HFF-Myc (cell line): ENCODE measurements around the gene STMN1.

ENCODE experiments used
- DNase-seq: peaks from one replicate; pipeline ENCODE4 v3.0.0-alpha.2; 2011; ENCODE audit warnings: low read depth; ENCODE audit errors: extremely low read depth
- H3K4me3 ChIP-seq: replicated peaks from 2 replicates; pipeline ENCODE4 v1.5.1; 2011; ENCODE audit warnings: low read depth, mild to moderate bottlenecking, control low read depth, low read length
- TF ChIP-seq, protein P1 (sequence below): IDR thresholded peaks from 2 replicates; pipeline ENCODE4 v1.5.1; 2012; ENCODE audit warnings: mild to moderate bottlenecking, low read depth, low read length, control low read depth; ENCODE audit errors: missing control alignments

The STMN1 gene

GRCh38 chr1:25893116-25893515, 13.1 kb downstream of the STMN1 start:
- TF ChIP-seq, protein P1, sequence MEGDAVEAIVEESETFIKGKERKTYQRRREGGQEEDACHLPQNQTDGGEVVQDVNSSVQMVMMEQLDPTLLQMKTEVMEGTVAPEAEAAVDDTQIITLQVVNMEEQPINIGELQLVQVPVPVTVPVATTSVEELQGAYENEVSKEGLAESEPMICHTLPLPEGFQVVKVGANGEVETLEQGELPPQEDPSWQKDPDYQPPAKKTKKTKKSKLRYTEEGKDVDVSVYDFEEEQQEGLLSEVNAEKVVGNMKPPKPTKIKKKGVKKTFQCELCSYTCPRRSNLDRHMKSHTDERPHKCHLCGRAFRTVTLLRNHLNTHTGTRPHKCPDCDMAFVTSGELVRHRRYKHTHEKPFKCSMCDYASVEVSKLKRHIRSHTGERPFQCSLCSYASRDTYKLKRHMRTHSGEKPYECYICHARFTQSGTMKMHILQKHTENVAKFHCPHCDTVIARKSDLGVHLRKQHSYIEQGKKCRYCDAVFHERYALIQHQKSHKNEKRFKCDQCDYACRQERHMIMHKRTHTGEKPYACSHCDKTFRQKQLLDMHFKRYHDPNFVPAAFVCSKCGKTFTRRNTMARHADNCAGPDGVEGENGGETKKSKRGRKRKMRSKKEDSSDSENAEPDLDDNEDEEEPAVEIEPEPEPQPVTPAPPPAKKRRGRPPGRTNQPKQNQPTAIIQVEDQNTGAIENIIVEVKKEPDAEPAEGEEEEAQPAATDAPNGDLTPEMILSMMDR, result no peak
- H3K4me3 ChIP-seq, result no peak overlapping the region
- no peak for DNase-seq

GRCh38 chr1:25891606-25892005, 14.6 kb downstream of the STMN1 start:
- TF ChIP-seq, protein P1, result no peak
- no peak for DNase-seq
- no peak overlapping the region for H3K4me3 ChIP-seq

GRCh38 chr1:25890239-25891034, 15.8 kb downstream of the STMN1 start:
- DNase-seq, result no peak
- no peak overlapping the region for H3K4me3 ChIP-seq
- TF ChIP-seq, protein P1, result no peak

DNA sequence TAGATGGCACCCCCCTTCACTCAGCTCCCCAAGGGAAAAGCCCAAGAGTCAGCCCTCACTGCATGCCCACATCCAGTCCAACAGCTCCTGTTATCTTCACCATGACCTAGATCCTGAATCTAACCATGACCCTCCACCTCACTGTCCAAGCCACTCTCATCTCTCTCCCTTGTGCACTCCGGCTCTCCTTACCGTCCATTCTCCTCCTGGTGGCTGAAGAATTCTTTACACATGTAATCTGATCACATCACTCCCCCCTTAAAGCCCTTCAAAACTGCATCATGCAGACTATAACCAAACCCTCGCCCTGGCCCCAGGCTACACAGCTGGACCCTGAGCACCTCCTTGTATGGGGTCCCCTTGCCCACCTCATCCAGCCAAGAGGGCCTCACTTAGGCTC, 16.7 kb downstream of the STMN1 start:
- DNase-seq, result no peak
- H3K4me3 ChIP-seq, result no peak overlapping the region
- TF ChIP-seq, protein P1, result peak; percentile 42

- TF ChIP-seq, protein P1, result no peak
- DNase-seq, result no peak
These were observed 17.7 kb downstream of the STMN1 start for GRCh38 chr1:25888426-25888987.

DNA sequence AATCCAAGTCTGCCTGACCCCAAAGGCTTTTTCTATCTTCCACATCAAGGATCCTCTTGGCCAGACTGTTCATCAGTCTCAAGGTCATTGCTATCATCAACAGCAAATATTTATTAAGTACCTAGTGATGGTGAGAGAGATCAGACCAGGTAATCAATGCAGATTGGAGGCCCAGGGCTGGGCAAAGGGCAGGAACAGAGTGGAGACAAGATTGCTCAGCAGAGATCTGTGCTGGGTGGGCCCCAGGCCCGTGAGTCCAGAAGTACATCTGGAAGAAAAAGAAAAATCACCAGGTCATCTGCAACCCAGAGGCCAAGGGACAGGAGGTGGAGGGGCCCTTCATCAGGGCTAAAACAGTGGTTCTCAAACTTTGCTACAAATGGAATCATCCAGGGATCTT, 20.6 kb downstream of the STMN1 start:
- no peak overlapping the region for H3K4me3 ChIP-seq
- DNase-seq, result no peak
- TF ChIP-seq, protein P1, result no peak

More at GRCh38 chr1:25888426-25888987, 17.7 kb downstream of the STMN1 start:
- no peak overlapping the region for H3K4me3 ChIP-seq

DNA sequence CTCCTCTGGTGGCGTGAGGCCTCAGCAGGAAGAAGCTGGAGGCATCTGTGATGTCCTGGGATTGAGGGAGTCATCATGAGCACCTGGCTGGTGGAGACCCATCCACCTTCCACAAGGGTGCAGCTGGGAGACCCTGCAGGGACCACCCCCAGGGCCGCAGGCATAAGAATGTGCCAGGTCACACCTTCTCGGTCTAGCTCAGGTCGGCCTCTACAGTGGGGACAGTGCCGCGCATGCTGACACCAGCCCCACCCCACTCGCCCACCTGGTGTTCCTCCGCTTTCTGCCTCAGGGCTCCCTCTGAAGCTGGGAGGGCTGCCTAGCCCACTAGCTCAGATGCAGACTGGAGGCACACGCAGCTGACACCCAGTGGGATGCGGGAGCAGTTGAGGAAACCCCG, 25.0 kb downstream of the STMN1 start:
- H3K4me3 ChIP-seq, result no peak overlapping the region
- DNase-seq, result no peak
- TF ChIP-seq, protein P1, result no peak
